NOMO-1 treated with DMSO at 0.1 percent for 48 hours (cell line): ENCODE results near the gene GPC1.

ENCODE experiments used
- DNase-seq: peaks from one replicate; lab custom pipeline; 2025; ENCODE audit not compliant: unreplicated experiment; lab: John Stamatoyannopoulos, UW

Gene GPC1

GRCh38 chr2:240498958-240499260, 63.4 kb downstream of the GPC1 start:
- no peak for DNase-seq

DNA sequence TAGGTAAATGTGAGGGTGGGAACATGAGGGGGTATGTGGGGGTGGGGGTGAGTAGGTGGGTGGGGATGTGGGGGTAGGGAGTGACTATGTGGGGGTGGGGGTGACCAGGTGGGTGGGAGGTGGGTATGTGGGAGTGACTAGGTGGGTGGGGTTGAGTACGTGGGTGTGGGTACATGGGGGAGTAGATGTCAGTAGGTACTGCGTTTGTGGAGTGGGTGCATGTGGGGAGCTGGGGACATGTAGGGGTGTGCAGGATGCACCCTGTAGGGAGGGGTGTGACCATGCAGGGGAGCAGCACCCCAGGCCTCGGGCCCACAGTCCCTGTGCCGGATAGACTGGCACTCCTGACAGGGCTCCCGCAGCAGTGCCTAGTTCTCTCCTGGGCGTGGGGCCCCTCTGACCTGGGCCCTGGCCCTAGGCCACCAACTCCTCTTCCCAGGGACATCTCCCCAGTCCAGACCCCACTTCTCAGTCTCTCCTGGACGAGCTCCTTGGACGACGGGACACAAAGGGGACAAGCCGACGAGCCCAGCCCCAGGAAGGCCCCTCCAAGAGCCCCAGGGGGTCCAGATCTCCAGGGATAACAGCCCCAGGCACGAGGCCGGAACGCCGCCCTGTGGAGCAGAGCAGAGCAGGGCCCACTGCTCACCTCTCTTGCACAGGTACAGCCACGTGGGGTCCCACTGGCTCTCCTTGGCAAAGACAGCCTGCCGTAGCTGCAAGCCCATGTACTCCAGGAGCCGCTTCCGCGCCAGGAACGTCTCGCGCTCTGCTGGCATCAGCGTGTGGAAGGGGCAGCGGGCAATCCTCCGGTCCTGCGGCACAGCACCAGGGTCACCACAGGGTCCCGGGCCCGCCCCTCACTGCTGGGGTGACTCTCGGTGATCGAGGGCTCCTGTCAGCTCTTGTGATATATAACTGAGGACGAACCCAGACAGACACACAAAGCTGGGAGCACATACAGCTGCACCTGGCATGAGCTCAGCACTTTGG, 64.1 kb downstream of the GPC1 start:
- no peak for DNase-seq

GRCh38 chr2:240500561-240501423, 65.3 kb downstream of the GPC1 start:
- no peak for DNase-seq

GRCh38 chr2:240501531-240501991, 66.1 kb downstream of the GPC1 start:
- DNase-seq: no peak

DNA sequence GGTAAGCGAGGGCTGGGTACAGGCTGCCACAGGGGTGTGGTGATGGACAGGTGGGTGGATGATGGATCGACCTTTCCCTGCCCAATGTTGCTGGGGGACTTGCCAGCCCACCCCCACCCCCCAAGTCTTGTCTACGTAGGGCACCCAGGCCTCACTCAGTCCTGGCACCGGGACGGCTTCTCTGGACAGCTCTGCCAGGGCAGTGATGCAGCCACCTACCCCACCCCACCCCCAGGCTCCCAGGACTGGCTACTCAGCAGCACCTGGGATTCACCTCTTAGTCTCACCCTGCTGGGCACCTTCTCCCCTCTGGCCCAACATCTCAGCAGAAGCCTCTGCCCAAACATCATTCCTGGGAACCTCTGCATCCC, 66.6 kb downstream of the GPC1 start:
- DNase-seq: no peak

- DNase-seq: no peak
Observed at GRCh38 chr2:240502430-240503121, 67.1 kb downstream of the GPC1 start.

DNA sequence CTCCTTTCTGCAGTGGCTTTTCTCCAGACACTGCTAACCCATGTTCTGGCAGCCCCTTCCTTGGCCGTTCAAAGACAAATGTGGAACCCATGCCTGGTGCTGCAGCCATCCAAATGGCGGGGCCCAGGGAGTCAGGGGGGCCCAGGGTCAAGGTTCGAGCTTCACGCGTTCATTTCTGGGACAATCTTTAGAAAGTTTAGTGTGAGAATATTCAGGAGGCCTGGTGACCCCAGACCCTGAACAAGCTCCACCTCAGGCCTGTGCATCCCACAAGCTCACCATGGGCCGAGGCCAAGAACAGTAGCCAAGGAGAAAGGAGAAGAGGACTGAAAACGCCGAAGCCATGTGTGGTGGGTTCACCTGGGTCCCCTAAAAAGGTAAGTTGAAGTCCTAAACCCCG, 67.9 kb downstream of the GPC1 start:
- no peak for DNase-seq

GRCh38 chr2:240503848-240504247, 68.4 kb downstream of the GPC1 start:
- DNase-seq: no peak

DNA sequence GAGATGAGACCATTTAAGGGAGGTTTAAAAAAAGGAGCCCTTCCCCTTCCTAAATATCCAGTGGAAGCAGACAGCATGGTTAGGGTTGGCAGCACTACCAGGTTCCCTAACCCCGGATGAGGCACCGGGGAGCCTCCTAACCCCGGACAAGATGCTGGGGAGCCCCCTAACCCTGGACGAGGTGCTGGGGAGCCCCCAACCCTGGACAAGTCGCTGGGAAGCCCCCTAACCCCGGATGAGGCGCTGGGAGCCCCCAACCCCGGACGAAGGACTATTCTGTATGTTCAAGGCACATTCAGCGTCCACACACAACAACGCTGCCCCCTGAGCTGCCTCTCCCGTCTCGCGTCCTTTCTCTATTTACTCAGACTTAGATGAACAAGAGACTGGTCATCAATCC, 70.4 kb downstream of the GPC1 start:
- DNase-seq: no peak

DNA sequence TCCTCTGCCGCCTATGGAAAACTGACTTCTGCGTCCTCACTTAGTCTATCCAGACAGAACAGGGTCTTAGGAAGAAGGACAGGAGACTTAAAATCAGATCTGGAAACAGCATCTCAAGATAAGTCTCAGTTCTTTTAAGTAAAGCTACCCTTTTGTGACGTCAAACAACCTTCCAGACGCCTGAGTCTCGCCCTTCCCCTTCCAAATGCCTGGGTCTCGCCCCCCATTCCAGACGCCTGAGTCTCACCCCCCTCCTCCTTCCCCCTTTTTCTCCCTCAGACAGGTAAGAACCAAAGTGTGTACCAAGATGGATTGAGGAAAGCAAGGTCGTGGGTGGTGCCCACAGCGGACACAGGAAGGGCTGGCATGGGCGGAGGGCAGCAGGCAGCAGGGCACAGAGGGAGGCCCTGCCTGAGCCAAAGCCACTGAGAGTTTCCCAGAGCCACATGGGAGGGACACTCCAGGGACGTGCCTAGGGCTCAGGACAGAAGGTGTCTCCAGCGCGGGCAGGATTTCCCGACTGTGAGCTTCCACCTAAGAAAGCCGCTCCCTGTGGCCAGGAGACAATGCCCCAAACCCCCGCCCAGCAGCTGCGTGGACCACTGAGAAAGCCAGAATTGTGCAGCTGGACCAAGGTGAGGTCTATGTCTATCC, 71.1 kb downstream of the GPC1 start:
- DNase-seq: no peak

DNA sequence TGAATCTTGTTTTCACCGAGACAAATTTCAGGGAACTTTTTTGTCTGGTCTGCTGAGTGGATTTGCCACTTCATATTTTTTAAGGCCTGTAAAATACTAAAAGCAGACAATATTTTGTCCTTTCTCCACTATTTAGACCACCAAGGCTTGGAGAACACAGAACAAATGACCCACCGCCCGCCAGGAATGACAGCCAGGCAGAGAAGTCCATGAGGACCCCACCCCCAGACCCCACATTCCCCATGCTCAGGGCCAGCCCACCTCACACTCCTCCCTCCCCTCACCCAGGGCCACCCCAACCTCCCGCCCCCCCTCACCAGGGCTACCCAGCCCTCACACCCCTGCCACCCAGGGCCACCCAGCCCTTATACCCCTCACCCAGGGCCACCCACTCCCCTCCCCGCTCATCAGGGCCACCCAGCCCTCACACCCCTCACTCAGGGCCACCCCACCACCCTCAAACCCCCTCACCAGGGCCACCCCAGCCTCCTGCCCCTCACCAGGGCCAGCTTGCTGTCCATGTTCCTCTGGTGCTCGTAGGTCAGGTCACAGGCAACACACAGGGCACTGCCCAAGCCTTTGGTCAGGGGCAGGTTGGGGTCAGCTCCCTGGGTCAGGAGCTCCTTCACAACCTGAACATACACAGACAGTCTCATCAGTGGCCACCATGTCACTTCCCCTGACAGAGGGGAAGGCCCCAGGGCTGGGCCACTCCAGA, 71.8 kb downstream of the GPC1 start:
- DNase-seq: no peak

DNA sequence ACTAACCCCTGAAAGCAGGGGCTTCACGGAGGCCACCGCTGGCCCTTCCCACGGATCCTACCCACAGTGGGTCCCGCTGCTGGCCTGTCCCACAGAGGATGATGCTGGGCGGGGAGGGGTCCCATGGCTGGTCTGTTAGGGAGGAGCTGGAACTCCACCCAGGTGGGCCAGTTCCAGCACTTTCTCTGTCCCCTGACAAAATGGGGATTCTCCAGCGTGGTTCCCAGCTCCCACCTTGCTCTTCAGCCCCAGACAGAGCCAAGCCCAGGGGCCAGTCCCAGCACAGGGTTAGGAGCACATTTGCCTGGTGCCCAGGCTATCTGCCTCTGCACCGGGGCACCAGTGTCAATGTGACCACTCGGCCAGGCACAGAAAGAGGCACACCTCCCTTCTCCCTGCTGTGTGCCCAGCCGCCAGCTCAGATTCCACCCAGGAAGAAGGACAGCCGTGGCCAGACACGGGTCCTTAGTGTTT, 72.4 kb downstream of the GPC1 start:
- no peak for DNase-seq

DNA sequence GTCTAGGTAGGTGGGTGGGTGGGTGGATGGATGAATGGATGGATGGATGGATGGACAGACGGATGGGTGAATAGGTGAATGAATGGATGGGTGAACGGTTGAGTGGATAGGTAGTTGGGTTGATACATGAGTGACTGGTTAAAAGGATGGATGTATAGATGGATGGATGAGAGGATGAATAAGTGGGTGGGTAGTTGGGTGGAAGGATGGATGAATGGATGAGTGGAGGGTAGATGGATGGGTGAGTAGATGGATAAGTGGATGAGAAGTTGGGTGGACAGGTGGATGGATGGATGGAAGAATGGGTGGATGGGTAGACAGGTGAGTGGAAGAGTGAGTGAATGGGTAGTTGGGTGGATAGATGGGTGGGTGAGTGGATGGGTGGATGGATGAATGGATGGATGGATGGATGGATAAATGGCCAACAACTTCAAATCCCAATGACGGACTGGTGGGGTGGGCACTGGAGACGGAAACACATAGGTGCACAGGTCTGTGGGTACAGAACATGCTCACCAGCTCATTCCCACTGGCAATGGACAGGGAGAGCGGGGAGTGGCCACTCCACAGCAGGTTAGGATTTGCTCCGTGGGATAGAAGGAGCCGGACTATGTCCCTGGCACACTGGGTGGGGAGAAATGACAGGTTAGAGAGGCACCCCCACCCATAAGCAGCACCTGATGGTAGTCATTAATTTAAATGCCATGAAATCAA, 73.5 kb downstream of the GPC1 start:
- DNase-seq: no peak

GRCh38 chr2:240509667-240510512, 74.4 kb downstream of the GPC1 start:
- no peak for DNase-seq

DNA sequence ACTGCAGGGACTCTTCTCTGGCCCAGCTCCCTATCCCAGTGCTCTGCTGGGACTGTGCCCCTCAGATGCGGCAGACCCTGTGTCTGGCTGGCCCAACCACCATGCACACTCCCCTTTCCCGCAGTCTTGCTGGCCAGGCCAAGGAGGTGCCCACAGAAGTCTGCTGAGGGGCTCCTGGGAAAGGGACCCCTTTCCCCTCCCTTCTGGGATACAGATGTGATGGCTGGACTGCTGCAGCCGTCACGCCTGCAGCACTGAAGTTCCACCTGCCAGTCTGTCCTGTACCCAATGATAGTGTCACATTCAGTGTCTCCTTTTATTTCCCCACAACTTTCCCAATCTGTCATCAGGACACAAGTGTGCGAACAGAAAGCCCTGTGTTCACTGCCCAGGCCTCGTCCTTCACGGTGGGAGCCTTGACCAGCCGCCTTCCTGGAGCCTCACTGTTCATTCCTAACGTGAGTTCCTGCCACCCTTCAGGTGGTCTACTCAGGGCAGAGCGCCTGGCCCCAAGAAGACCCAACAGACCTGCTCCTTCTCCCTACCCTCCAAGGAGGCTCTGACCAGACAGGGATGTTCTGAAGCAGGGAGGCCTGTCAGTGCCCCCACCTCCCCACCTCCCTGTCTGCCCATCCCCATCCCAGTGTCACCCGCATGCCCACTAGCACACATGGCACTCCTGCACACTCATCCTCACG, 75.2 kb downstream of the GPC1 start:
- DNase-seq: no peak

DNA sequence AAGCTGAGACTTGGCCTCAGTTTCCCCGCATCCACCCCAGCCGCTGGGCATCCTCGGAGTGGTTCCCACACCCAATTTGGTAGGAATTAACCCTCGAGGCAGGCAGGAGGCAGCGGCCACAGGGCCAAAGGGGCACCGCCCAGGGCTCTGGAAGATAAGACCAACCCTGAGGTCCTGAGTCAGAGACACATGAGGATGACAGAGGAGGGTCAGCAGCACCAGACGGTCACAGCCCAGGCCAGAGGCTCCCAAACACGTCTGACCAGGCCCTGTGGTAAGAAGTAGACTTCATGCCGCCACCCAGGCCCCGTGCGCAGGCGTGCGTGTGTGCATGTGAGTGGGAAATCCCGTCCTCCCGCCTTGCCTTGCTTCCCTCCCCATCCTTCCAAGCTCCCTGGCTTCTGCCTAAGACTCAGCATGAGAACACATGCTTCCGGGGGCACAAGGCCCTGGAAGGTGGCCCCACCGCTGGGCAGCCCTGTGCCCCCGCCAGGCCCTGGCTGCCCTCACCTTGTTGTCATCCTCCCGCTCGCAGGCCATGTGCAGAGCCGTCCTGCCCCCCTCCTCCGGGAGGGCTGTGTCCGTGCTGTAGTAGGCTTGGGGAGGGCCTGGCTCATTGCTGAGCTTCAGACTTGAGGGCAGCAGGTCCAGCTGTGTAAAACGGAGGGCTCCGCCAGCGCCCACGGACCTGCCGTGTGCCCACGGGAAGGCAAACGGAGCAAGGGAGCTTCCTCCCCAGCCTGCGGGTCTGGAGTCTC, 76.1 kb downstream of the GPC1 start:
- no peak for DNase-seq

GRCh38 chr2:240512109-240512485, 76.6 kb downstream of the GPC1 start:
- no peak for DNase-seq
